H1 (cell line): ENCODE measurements around the gene KANSL1L.

Experiments used
- ATF3 ChIP-seq: IDR thresholded peaks from 2 replicates; pipeline ENCODE4 v1.6.1; 2011; ENCODE audit warnings: low read depth, mild to moderate bottlenecking, low read length; ENCODE audit not compliant: insufficient read depth
- EZH2 ChIP-seq: fragments of 200-600 bp; sonication (generic); IDR thresholded peaks from 2 replicates; pipeline ENCODE4 v1.7.1; 2012; ENCODE audit warnings: low read depth, mild to moderate bottlenecking, moderate library complexity, low read length, inconsistent platforms; ENCODE audit not compliant: severe bottlenecking
- FOSL1 ChIP-seq: IDR thresholded peaks from 2 replicates; pipeline ENCODE4 v1.6.1; 2011; ENCODE audit warnings: mild to moderate bottlenecking, low read depth, low read length, moderate library complexity; ENCODE audit not compliant: insufficient read depth
- JUND ChIP-seq: IDR thresholded peaks from 2 replicates; pipeline ENCODE4 v1.6.1; 2011; ENCODE audit warnings: mild to moderate bottlenecking, improper control_type of control experiment, low read length
- POLR2AphosphoS5 ChIP-seq: IDR thresholded peaks from 2 replicates; pipeline ENCODE4 v1.6.1; 2011; ENCODE audit warnings: low read depth, low read length
- RFX5 ChIP-seq: IDR thresholded peaks from 2 replicates; pipeline ENCODE4 v1.6.1; 2011; ENCODE audit warnings: low read depth, low read length, improper control_type of control experiment, borderline replicate concordance
- SIRT6 ChIP-seq: IDR thresholded peaks from one replicate; pipeline ENCODE4 v1.7.1; 2012; ENCODE audit warnings: low read length, inconsistent platforms
- SP1 ChIP-seq: IDR thresholded peaks from 2 replicates; pipeline ENCODE4 v1.6.1; 2011; ENCODE audit warnings: low read depth, low read length
- TAF1 ChIP-seq: IDR thresholded peaks from 2 replicates; pipeline ENCODE4 v1.6.1; 2011; ENCODE audit warnings: mild to moderate bottlenecking, low read depth, low read length
- YY1 ChIP-seq: IDR thresholded peaks from 2 replicates; pipeline ENCODE4 v1.6.1; 2011; ENCODE audit warnings: low read depth, mild to moderate bottlenecking, low read length
- ZNF274 ChIP-seq: IDR thresholded peaks from 2 replicates; pipeline ENCODE4 v1.7.0; 2012; ENCODE audit warnings: low read length, borderline replicate concordance; ENCODE audit errors: extremely low read depth
- TF ChIP-seq, protein P1 (sequence below), 3 experiments: IDR thresholded peaks; 1 replicate in 2 of 3; 2 replicates in 1 of 3; pipeline versions ENCODE4 v1.5.1 to v1.6.1; 2011; ENCODE audit warnings: low read length in 3 of 3, mild to moderate bottlenecking in 3 of 3, inconsistent platforms in 2 of 3, low read depth in 1 of 3, moderate library complexity in 1 of 3; ENCODE audit not compliant: insufficient read depth in 1 of 3; ENCODE audit errors: control extremely low read depth in 1 of 3

DNA sequence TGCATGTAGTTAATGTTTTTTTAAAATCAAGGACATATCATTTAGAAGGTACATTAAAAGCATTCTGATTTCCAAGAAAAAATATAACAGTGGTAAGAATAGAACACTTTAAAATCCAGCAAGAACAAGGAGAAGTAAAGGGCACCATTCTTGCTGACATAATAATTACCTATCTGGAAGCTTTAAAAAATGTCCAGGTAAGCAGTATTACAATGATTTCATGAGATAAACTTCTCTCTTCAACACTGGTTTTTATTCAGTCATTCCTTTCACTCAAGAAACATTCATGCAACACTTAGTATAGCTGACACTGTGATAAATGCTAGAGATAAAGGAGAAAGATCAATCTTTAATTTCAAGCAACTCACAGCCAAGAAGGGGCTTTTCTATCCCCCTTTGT, 2.9 kb upstream of the KANSL1L start:
- TF ChIP-seq, protein P1, sequence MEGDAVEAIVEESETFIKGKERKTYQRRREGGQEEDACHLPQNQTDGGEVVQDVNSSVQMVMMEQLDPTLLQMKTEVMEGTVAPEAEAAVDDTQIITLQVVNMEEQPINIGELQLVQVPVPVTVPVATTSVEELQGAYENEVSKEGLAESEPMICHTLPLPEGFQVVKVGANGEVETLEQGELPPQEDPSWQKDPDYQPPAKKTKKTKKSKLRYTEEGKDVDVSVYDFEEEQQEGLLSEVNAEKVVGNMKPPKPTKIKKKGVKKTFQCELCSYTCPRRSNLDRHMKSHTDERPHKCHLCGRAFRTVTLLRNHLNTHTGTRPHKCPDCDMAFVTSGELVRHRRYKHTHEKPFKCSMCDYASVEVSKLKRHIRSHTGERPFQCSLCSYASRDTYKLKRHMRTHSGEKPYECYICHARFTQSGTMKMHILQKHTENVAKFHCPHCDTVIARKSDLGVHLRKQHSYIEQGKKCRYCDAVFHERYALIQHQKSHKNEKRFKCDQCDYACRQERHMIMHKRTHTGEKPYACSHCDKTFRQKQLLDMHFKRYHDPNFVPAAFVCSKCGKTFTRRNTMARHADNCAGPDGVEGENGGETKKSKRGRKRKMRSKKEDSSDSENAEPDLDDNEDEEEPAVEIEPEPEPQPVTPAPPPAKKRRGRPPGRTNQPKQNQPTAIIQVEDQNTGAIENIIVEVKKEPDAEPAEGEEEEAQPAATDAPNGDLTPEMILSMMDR (IDR thresholded peaks at IDR 0.05; ENCODE audit: control extremely low read depth in 1 of 3, insufficient read depth in 1 of 3, low read depth in 1 of 3, low read length in 3 of 3): no peak
- TF ChIP-seq EZH2 (no peak), RFX5 (no peak), POLR2AphosphoS5 (no peak), SIRT6 (no peak), FOSL1 (no peak), JUND (no peak), ZNF274 (no peak), YY1 (no peak), TAF1 (no peak), ATF3 (no peak), SP1 (no peak)
